ENCODE data around the gene CCDC159.

CCDC159 gene

DNA sequence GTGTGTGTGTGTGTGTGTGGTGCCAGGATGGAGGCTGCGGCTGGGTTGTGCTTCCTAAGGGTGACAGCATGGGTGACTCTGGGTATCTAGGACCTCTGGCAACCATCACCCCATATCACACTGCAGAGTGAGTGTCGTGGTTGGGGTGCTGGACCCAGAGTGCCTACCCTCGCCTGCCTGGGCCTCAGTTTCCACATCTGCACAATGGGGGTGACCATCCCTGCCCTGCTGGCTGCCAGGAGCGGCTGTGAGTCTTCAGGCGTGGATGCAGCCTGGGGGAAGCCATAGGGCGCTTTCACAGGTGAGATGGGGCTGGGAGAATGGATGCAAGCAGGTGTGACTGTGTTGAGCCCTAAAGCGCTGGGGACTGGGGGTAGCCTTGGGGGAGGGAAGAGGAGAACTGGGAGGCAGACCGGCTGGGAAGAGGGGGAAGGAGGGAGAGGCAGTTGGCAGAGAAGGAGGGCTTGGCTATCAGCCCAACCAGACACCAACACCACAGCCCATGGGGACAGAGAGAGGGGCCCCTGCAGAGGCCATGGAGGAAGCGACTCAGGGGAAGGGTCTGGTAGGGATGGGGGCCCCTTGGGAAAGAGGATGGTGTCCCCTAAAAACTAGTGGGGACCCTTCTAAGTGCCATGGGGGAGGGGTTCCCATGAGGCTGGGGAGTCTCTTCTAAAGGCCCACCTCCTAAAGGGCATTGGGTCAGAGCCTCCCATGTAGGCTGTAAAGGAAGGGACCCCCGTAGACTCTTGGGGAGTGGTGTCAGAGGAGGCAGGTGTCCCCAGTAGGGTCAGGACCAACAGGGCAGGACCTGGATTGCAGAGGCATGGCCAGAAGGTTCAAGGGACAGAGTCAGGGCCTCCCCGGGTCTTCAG is 10.6 kb downstream of the CCDC159 start:
- TF ChIP-seq FOXP2 (optimal IDR thresholded peaks at IDR 0.05; ENCODE audit: borderline replicate concordance, extremely low read depth, extremely low read length, insufficient read depth): no peak
- no peak for TF ChIP-seq POLR2AphosphoS5 (IDR thresholded peaks at IDR 0.05; ENCODE audit: low read depth, low read length)
- TF ChIP-seq, protein P1, sequence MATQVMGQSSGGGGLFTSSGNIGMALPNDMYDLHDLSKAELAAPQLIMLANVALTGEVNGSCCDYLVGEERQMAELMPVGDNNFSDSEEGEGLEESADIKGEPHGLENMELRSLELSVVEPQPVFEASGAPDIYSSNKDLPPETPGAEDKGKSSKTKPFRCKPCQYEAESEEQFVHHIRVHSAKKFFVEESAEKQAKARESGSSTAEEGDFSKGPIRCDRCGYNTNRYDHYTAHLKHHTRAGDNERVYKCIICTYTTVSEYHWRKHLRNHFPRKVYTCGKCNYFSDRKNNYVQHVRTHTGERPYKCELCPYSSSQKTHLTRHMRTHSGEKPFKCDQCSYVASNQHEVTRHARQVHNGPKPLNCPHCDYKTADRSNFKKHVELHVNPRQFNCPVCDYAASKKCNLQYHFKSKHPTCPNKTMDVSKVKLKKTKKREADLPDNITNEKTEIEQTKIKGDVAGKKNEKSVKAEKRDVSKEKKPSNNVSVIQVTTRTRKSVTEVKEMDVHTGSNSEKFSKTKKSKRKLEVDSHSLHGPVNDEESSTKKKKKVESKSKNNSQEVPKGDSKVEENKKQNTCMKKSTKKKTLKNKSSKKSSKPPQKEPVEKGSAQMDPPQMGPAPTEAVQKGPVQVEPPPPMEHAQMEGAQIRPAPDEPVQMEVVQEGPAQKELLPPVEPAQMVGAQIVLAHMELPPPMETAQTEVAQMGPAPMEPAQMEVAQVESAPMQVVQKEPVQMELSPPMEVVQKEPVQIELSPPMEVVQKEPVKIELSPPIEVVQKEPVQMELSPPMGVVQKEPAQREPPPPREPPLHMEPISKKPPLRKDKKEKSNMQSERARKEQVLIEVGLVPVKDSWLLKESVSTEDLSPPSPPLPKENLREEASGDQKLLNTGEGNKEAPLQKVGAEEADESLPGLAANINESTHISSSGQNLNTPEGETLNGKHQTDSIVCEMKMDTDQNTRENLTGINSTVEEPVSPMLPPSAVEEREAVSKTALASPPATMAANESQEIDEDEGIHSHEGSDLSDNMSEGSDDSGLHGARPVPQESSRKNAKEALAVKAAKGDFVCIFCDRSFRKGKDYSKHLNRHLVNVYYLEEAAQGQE (IDR thresholded peaks at IDR 0.05; ENCODE audit: insufficient read depth in 1 of 2, low read depth in 2 of 2, low read length in 2 of 2): no peak
- TF ChIP-seq TAF1 (IDR thresholded peaks at IDR 0.05; ENCODE audit: borderline replicate concordance, insufficient read depth, low read length): no peak
- TF ChIP-seq SIN3A (IDR thresholded peaks at IDR 0.05; ENCODE audit: borderline replicate concordance, insufficient read depth, low read length): no peak

GRCh38 chr19:11359421-11359820 is 13.1 kb downstream of the CCDC159 start:
- no peak for TF ChIP-seq POLR2AphosphoS5 (IDR thresholded peaks at IDR 0.05; ENCODE audit: low read depth, low read length)
- TF ChIP-seq TAF1 (IDR thresholded peaks at IDR 0.05; ENCODE audit: borderline replicate concordance, insufficient read depth, low read length): no peak

- TF ChIP-seq, protein P1 (IDR thresholded peaks at IDR 0.05; ENCODE audit: insufficient read depth in 1 of 2, low read depth in 2 of 2, low read length in 2 of 2): peak in 1 of 2 experiments; percentile 77; a peak in 2 of 4 replicates
- TF ChIP-seq SIN3A (IDR thresholded peaks at IDR 0.05; ENCODE audit: borderline replicate concordance, insufficient read depth, low read length) (no peak), TAF1 (IDR thresholded peaks at IDR 0.05; ENCODE audit: borderline replicate concordance, insufficient read depth, low read length) (no peak), POLR2AphosphoS5 (IDR thresholded peaks at IDR 0.05; ENCODE audit: low read depth, low read length) (no peak)
These were observed 14.9 kb downstream of the CCDC159 start for GRCh38 chr19:11361037-11361770.

DNA sequence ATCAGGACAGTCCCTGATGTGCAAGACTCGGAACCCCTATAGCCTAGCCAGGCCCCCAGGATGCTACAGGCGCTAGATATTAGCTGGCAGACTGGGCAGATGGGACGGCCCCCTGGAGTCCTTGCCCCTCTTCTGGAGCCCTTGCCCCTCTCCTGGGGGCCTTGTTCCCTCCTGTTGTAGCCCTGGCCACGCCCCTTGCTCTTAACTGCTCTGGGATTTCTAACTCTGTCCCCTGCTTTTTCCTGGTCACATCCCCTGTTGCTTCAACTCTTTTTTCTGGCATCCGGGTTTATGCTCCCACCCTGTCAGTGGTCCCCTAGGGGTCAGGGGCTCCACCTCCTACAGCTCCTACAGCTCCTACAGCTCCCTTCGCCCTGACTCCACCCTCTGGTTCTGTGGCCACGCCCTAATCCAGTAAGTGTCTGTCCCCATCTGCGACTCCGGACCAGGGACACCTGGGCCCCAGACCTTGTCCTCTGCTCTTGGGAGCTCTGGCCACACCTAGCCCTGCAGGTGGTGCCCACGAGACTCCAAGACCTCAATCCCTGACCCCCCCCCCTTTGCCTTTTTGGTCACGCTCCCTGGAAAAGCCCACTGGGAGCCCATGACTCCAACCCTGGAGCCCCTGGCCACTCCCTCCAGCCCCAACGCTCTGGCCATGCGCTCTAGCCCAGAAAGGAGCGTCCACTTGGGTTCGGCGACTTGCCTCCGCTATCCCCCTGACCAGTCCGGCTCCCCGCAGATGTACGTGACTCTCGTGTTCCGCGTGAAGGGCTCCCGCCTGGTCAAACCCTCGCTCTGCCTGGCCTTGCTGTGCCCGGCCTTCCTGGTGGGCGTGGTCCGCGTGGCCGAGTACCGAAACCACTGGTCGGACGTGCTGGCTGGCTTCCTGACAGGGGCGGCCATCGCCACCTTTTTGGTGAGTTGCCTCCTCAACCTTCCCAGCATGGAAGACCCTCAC is 15.7 kb downstream of the CCDC159 start:
- TF ChIP-seq, protein P1 (IDR thresholded peaks at IDR 0.05; ENCODE audit: insufficient read depth in 1 of 2, low read depth in 2 of 2, low read length in 2 of 2): no peak
- TF ChIP-seq SIN3A (IDR thresholded peaks at IDR 0.05; ENCODE audit: borderline replicate concordance, insufficient read depth, low read length) (no peak), TAF1 (IDR thresholded peaks at IDR 0.05; ENCODE audit: borderline replicate concordance, insufficient read depth, low read length) (no peak), FOXP2 (optimal IDR thresholded peaks at IDR 0.05; ENCODE audit: borderline replicate concordance, extremely low read depth, extremely low read length, insufficient read depth) (no peak), POLR2AphosphoS5 (IDR thresholded peaks at IDR 0.05; ENCODE audit: low read depth, low read length) (no peak)

DNA sequence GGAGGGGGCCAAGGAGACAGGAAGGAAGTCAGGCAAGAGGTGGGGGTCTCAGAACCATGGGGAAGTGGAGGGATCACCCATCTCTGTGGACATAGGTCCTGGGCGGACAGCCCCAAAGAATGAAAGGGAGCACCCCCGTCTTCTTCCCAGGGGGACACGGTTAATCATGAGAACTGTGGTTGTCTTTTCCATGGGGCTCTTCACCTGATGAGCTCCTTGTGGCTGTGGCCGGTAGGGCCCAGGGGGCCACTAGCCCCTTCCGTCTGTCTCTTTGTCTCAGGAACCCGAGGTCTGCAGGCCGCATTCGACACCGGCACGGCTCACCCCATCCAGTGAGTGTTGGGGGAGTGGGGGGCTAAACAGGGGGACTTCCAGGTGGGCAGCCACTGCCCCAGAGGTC is 17.6 kb downstream of the CCDC159 start:
- TF ChIP-seq TAF1 (IDR thresholded peaks at IDR 0.05; ENCODE audit: borderline replicate concordance, insufficient read depth, low read length): no peak
- no peak for TF ChIP-seq FOXP2 (optimal IDR thresholded peaks at IDR 0.05; ENCODE audit: borderline replicate concordance, extremely low read depth, extremely low read length, insufficient read depth)
- TF ChIP-seq, protein P1 (IDR thresholded peaks at IDR 0.05; ENCODE audit: insufficient read depth in 1 of 2, low read depth in 2 of 2, low read length in 2 of 2): no peak
- no peak for TF ChIP-seq POLR2AphosphoS5 (IDR thresholded peaks at IDR 0.05; ENCODE audit: low read depth, low read length)
- no peak for TF ChIP-seq SIN3A (IDR thresholded peaks at IDR 0.05; ENCODE audit: borderline replicate concordance, insufficient read depth, low read length)

All from PFSK-1 (cell line).